OCI-LY1 (cell line): ENCODE measurements around the gene C19orf73.
"Not testable (repeated sequence)": the region's sequence is repeated elsewhere in the genome, so short reads cannot be mapped to it uniquely, and the experiment has no call there.

Source experiments
- H2AFZ ChIP-seq: fragments of 200-600 bp; sonication (generic), shearing (Covaris generic); 2 replicates; pipeline ENCODE4 v1.6.0; 2014; ENCODE audit warnings: antibody characterized with exemption, mild to moderate bottlenecking, low read length
- H3F3A ChIP-seq: fragments of 200-600 bp; sonication (generic), shearing (Covaris generic); 2 replicates; pipeline ENCODE4 v1.6.0; 2014; ENCODE audit warnings: mild to moderate bottlenecking, antibody characterized with exemption, low read length, moderate library complexity; ENCODE audit not compliant: insufficient read depth
- H3K27ac ChIP-seq: fragments of 200-600 bp; sonication (generic); 2 replicates; pipeline ENCODE4 v1.5.1; 2014; ENCODE audit warnings: low read length, mixed run types, mild to moderate bottlenecking, low read depth; ENCODE audit not compliant: poor library complexity, severe bottlenecking
- H3K27me3 ChIP-seq: fragments of 200-600 bp; sonication (generic); 2 replicates; pipeline ENCODE4 v1.6.0; 2014; ENCODE audit warnings: antibody characterized with exemption, mild to moderate bottlenecking, low read length, moderate library complexity; ENCODE audit not compliant: insufficient read depth
- H3K36me3 ChIP-seq: fragments of 200-600 bp; sonication (generic); 2 replicates; pipeline ENCODE4 v1.6.1; 2014; ENCODE audit warnings: mild to moderate bottlenecking, antibody characterized with exemption, low read length, moderate library complexity, mixed read lengths; ENCODE audit not compliant: insufficient read depth
- H3K4me1 ChIP-seq: fragments of 200-600 bp; sonication (generic); 2 replicates; pipeline ENCODE4 v1.5.1; 2014; ENCODE audit warnings: mild to moderate bottlenecking, low read length, moderate library complexity; ENCODE audit not compliant: insufficient read depth, severe bottlenecking
- H3K4me2 ChIP-seq: fragments of 200-600 bp; sonication (generic), shearing (Covaris generic); 2 replicates; pipeline ENCODE4 v1.6.1; 2014; ENCODE audit warnings: low read length
- H3K4me3 ChIP-seq: fragments of 200-600 bp; sonication (generic); 2 replicates; pipeline ENCODE4 v1.5.1; 2014; ENCODE audit warnings: low read length, low read depth, mild to moderate bottlenecking, mixed read lengths; ENCODE audit not compliant: poor library complexity, severe bottlenecking
- H3K79me2 ChIP-seq: fragments of 200-600 bp; shearing (Covaris generic); 2 replicates; pipeline ENCODE4 v1.6.1; 2016; ENCODE audit warnings: mixed run types, low read length, mixed read lengths; ENCODE audit not compliant: insufficient read depth
- H3K9ac ChIP-seq: fragments of 200-600 bp; sonication (generic), shearing (Covaris generic); 2 replicates; pipeline ENCODE4 v1.6.1; 2014; ENCODE audit warnings: mild to moderate bottlenecking, low read length, mixed read lengths
- H3K9me2 ChIP-seq: fragments of 200-600 bp; sonication (generic), shearing (Covaris generic); 2 replicates; pipeline ENCODE4 v1.6.1; 2014; ENCODE audit warnings: low read depth, mild to moderate bottlenecking, low read length, mixed read lengths
- H3K9me3 ChIP-seq: fragments of 200-600 bp; shearing (Covaris generic); 2 replicates; pipeline ENCODE4 v1.6.1; 2014; ENCODE audit warnings: low read length, mixed read lengths
- H4K20me1 ChIP-seq: fragments of 200-600 bp; sonication (generic), shearing (Covaris generic); 2 replicates; pipeline ENCODE4 v1.6.0; 2016; ENCODE audit warnings: mild to moderate bottlenecking, low read length; ENCODE audit not compliant: insufficient read depth
- EZH2 ChIP-seq: fragments of 200-600 bp; sonication (generic), shearing (Covaris generic); IDR thresholded peaks from 2 replicates; pipeline ENCODE4 v1.8.0; 2017; ENCODE audit warnings: borderline replicate concordance, mixed run types, mild to moderate bottlenecking, antibody characterized with exemption, low read length, moderate library complexity, mixed read lengths
- TF ChIP-seq, protein P1 (sequence below): fragments of 200-600 bp; sonication (generic), shearing (Covaris generic); IDR thresholded peaks from 2 replicates; pipeline ENCODE4 v1.5.1; 2017; ENCODE audit warnings: mild to moderate bottlenecking, antibody characterized with exemption, low read length, moderate library complexity, mixed read lengths

C19orf73 gene

DNA sequence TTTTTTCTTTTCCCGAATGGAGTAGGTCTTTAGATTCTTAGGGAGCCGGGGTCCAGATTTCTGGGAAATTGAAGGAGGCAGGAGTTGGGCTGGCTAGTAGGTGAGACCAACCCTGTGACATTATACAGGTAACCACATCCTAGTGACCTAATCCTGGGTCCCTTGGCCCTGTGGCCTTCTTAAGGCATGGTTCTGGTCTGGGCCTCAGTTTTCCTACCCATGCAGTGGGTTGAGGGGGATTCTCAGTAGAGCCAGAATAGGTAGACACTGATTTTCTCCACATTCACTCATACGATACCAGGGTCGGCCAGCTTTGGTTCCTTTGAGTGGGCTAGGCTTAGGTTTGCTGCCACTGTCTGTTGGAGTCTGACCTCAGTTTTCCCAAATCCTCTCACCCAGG lies 7.6 kb upstream of the C19orf73 start:
- no peak overlapping the region for H3K4me3 ChIP-seq
- TF ChIP-seq, protein P1, sequence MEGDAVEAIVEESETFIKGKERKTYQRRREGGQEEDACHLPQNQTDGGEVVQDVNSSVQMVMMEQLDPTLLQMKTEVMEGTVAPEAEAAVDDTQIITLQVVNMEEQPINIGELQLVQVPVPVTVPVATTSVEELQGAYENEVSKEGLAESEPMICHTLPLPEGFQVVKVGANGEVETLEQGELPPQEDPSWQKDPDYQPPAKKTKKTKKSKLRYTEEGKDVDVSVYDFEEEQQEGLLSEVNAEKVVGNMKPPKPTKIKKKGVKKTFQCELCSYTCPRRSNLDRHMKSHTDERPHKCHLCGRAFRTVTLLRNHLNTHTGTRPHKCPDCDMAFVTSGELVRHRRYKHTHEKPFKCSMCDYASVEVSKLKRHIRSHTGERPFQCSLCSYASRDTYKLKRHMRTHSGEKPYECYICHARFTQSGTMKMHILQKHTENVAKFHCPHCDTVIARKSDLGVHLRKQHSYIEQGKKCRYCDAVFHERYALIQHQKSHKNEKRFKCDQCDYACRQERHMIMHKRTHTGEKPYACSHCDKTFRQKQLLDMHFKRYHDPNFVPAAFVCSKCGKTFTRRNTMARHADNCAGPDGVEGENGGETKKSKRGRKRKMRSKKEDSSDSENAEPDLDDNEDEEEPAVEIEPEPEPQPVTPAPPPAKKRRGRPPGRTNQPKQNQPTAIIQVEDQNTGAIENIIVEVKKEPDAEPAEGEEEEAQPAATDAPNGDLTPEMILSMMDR, result no peak
- TF ChIP-seq EZH2, result no peak

DNA sequence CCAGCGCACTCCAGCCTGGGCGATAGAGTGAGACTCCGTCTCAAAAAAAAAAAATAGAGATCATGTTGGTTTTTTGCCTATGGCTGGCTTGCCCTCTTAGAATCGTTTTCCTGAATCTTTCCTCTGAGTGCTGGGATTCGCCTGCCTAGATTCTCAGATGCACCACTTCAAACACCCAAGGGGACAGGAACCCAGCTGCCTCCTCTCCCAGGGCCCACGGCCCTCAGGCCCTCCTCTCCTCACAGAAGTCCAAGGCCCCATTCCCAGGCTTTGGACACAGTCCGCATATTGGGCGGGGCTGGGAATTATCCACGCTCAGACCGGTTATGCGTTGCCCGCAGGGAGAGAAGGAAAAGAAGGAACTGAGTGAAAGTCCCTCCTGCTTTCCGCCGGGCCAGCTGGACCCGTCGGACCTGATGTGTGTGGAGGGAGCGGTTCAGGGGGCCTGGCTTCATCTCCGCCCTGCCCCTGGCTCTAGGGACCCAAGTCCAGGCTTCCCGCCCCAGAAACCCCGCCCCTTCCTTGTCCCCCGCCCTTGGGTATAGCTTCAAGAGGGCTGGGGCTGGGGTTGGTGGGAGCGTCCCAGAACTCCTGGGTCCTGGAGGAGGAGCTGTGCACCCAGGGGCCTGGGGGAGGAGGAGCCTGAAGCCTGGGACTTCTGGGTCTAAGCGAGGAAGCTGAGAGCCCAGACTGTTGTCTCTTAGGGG lies 6.2 kb upstream of the C19orf73 start:
- H3K79me2 ChIP-seq, result no peaks in the 10 kb centered on the region
- H3K9me3 ChIP-seq, result no peaks in the 10 kb centered on the region
- no peak overlapping the region for H3K9ac ChIP-seq
- peaks cover 15% of the 10 kb centered on the region for H3K4me1 ChIP-seq
- H3K27me3 ChIP-seq, result 0 out of 2 replicates have a peak, but pooled peaks cover 1% of the 10 kb centered on the region
- TF ChIP-seq EZH2, result no peak
- TF ChIP-seq, protein P1, result no peak
- H3F3A ChIP-seq, result peaks cover 5% of the 10 kb centered on the region; the same call in 1 of the 2 replicates
- H3K9me2 ChIP-seq, result no peaks in the 10 kb centered on the region
- no peak overlapping the region for H3K4me3 ChIP-seq
- H4K20me1 ChIP-seq, result no peaks in the 10 kb centered on the region
- H2AFZ ChIP-seq, result no peak overlapping the region
- H3K27ac ChIP-seq, result no peak overlapping the region
- H3K36me3 ChIP-seq, result peaks cover 1% of the 10 kb centered on the region; the same call in 1 of the 2 replicates
- no peak overlapping the region for H3K4me2 ChIP-seq

More for the DNA sequence above, 7.6 kb upstream of the C19orf73 start:
- Histone ChIP-seq H3K4me1 (peaks cover 14% of the 10 kb centered on the region), H2AFZ (no peak overlapping the region), H3K9me3 (no peaks in the 10 kb centered on the region), H3K27me3 (no peaks in the 10 kb centered on the region), H3K36me3 (peaks cover 3% of the 10 kb centered on the region; the same call in 1 of the 2 replicates), H3K27ac (no peak overlapping the region), H4K20me1 (no peaks in the 10 kb centered on the region), H3K9ac (no peak overlapping the region), H3K9me2 (no peaks in the 10 kb centered on the region), H3K4me2 (no peak overlapping the region), H3K79me2 (no peaks in the 10 kb centered on the region), H3F3A (no peaks in the 10 kb centered on the region)

DNA sequence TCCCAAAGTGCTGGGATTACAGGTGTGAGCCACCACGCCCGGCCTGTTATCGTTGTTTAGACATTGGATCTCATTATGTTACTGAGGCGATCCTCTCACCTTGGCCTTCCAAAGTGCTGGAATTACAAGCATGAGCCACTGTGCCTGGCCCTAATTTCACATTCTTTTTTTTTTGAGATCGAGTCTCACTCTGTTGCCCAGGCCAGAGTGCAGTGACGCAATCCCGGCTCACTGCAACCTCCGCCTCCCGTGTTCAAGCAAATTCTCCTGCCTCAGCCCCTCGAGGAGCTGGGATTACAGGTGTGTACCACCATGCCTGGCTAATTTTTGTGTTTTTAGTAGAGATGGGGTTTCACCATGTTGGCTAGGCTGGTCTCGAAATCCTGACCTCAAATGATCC lies 4.3 kb upstream of the C19orf73 start:
- H3K27ac ChIP-seq, H2AFZ ChIP-seq, H3K79me2 ChIP-seq, H3K36me3 ChIP-seq, H3K9ac ChIP-seq, H4K20me1 ChIP-seq, H3F3A ChIP-seq, H3K4me3 ChIP-seq, H3K4me2 ChIP-seq, H3K9me2 ChIP-seq, H3K9me3 ChIP-seq, H3K27me3 ChIP-seq: not testable (repeated sequence)
- peaks cover 18% of the 10 kb centered on the region for H3K4me1 ChIP-seq

DNA sequence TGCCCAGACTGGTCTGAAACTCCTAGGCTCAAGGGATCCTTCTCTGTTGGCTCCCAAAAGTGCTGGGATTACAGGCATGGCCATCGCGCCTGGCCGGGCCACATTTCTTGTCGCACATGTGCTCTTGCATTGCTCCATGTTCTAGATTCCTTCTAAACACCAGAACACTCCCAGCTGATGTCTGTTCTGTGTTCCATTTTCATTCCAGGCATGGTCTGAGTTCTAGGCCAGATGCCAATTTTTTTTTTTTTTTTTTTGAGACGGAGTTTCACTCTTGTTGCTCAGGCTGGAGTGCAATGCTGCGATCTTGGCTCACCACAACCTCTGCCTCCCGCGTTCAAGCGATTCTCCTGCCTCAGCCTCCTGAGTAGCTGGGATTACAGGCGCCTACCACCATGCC lies 2.9 kb upstream of the C19orf73 start:
- not testable (repeated sequence) for H3K36me3 ChIP-seq, H3K79me2 ChIP-seq, H2AFZ ChIP-seq, H3K27ac ChIP-seq, H3K4me3 ChIP-seq, H3K9me3 ChIP-seq, H3K9ac ChIP-seq, H3K4me2 ChIP-seq, H3F3A ChIP-seq, H3K9me2 ChIP-seq, H4K20me1 ChIP-seq, H3K27me3 ChIP-seq
- H3K4me1 ChIP-seq, result peaks cover 19% of the 10 kb centered on the region
